A549 (cell line): Measurements from ENCODE around the gene HERC2.
"Not testable (repeated sequence)": the region's sequence is repeated elsewhere in the genome, so short reads cannot be mapped to it uniquely, and the experiment has no call there.

Source experiments
- NPAS2 ChIP-seq: fragments of 250-450 bp; sonication (Bioruptor Pico); IDR thresholded peaks from 2 replicates; pipeline ENCODE4 v1.8.0; 2022; ENCODE audit warnings: mild to moderate bottlenecking, moderate library complexity, borderline replicate concordance
- POLR2A ChIP-seq: IDR thresholded peaks from 2 replicates; pipeline ENCODE4 v1.6.1; 2012; ENCODE audit warnings: mild to moderate bottlenecking, low read length
- POLR2AphosphoS2 ChIP-seq: conservative IDR thresholded peaks from 2 replicates; pipeline ENCODE4 v1.6.1; 2012; ENCODE audit warnings: low read length, improper control_type of control experiment, inconsistent platforms
- TF ChIP-seq, protein P1 (sequence below): fragments of >200 bp; sonication (Bioruptor Twin); formaldehyde crosslinking; IDR thresholded peaks from 3 replicates; pipeline ENCODE4 v1.5.1; 2016
- TF ChIP-seq, protein P2 (sequence below): IDR thresholded peaks from 2 replicates; pipeline ENCODE4 v1.6.1; 2012; ENCODE audit warnings: low read depth, borderline replicate concordance
- TF ChIP-seq, protein P3 (sequence below): IDR thresholded peaks from 2 replicates; pipeline ENCODE4 v1.6.1; 2012
- TF ChIP-seq, protein P4 (sequence below): fragments of 450-650 bp; IDR thresholded peaks from 2 replicates; pipeline ENCODE4 v1.6.1; 2014; ENCODE audit warnings: antibody characterized with exemption

DNA sequence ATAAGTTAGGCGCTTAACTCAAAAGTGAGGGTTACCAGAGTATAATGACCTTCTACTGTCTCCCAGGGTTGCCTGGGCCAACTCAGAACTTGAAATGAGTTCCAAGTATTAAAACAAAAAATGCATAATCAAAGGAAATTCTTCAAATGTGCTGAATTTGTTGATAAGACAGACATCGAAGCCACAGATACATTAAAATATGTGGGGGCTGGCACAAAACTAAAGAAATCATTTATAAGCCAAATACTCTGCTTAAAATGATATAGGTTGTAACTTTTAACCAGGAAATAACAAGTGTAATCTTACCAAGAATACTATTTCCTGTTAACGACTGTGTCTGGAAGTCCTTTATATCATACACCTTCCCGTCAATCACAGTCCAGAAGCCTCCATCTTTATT, 83.7 kb downstream of the HERC2 start:
- TF ChIP-seq, protein P1, sequence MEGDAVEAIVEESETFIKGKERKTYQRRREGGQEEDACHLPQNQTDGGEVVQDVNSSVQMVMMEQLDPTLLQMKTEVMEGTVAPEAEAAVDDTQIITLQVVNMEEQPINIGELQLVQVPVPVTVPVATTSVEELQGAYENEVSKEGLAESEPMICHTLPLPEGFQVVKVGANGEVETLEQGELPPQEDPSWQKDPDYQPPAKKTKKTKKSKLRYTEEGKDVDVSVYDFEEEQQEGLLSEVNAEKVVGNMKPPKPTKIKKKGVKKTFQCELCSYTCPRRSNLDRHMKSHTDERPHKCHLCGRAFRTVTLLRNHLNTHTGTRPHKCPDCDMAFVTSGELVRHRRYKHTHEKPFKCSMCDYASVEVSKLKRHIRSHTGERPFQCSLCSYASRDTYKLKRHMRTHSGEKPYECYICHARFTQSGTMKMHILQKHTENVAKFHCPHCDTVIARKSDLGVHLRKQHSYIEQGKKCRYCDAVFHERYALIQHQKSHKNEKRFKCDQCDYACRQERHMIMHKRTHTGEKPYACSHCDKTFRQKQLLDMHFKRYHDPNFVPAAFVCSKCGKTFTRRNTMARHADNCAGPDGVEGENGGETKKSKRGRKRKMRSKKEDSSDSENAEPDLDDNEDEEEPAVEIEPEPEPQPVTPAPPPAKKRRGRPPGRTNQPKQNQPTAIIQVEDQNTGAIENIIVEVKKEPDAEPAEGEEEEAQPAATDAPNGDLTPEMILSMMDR: not testable (repeated sequence)
- TF ChIP-seq, protein P2, sequence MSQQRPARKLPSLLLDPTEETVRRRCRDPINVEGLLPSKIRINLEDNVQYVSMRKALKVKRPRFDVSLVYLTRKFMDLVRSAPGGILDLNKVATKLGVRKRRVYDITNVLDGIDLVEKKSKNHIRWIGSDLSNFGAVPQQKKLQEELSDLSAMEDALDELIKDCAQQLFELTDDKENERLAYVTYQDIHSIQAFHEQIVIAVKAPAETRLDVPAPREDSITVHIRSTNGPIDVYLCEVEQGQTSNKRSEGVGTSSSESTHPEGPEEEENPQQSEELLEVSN: not testable (repeated sequence)
- TF ChIP-seq NPAS2, POLR2A, POLR2AphosphoS2: not testable (repeated sequence)
- TF ChIP-seq, protein P3, sequence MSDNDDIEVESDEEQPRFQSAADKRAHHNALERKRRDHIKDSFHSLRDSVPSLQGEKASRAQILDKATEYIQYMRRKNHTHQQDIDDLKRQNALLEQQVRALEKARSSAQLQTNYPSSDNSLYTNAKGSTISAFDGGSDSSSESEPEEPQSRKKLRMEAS: not testable (repeated sequence)
- TF ChIP-seq, protein P4, sequence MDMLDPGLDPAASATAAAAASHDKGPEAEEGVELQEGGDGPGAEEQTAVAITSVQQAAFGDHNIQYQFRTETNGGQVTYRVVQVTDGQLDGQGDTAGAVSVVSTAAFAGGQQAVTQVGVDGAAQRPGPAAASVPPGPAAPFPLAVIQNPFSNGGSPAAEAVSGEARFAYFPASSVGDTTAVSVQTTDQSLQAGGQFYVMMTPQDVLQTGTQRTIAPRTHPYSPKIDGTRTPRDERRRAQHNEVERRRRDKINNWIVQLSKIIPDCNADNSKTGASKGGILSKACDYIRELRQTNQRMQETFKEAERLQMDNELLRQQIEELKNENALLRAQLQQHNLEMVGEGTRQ: not testable (repeated sequence)
